Esophagus squamous epithelium (tissue), 5 donors: ENCODE results near the gene TSPAN8. TPM values are rescaled to one million over a fixed set of nuclear protein-coding genes. Genes with fewer than 3 reads are reported as not detected.
A peak's percentile ranks its signal among the peaks of the same experiment; 100 is the strongest.
"Not testable (repeated sequence)": the region's sequence is repeated elsewhere in the genome, so short reads cannot be mapped to it uniquely, and the experiment has no call there.

Experiments
- DNase-seq: peaks from one replicate; lab custom pipeline; 2025; lab: John Stamatoyannopoulos, UW
- H3K27ac ChIP-seq, 4 donors: fragments of 200-600 bp; sonication (generic); one replicate each; pipeline ENCODE4 v1.5.1; 2016 to 2019; ENCODE audit warnings: mild to moderate bottlenecking in 1 of 4
- H3K27me3 ChIP-seq, 4 donors: fragments of 200-600 bp; sonication (generic); 1 replicate in 3 of 4; 2 replicates in 1 of 4; pipeline versions ENCODE4 v1.5.1 to v1.6.0; 2017 to 2021; ENCODE audit warnings: antibody characterized with exemption in 1 of 4
- H3K36me3 ChIP-seq, 3 donors: fragments of 200-600 bp; sonication (generic); one replicate each; pipeline ENCODE4 v1.5.1; 2016 to 2019
- H3K4me1 ChIP-seq, 3 donors: fragments of 200-600 bp; sonication (generic); one replicate each; pipeline ENCODE4 v1.5.1; 2017 to 2019
- H3K4me3 ChIP-seq, 4 donors: fragments of 200-600 bp; sonication (generic); 1 replicate in 3 of 4; 2 replicates in 1 of 4; pipeline ENCODE4 v1.5.1; 2016 to 2019; ENCODE audit warnings: mild to moderate bottlenecking in 2 of 4, moderate library complexity in 1 of 4
- H3K9me3 ChIP-seq, 3 donors: fragments of 200-600 bp; sonication (generic); one replicate each; pipeline ENCODE4 v1.5.1; 2016 to 2019
- CTCF ChIP-seq, 6 experiments: fragments of 450-650 bp in 4 of 6; fragments of 200-600 bp in 2 of 6; sonication (generic) in 2 of 6; IDR thresholded peaks; one replicate each; pipeline ENCODE4 v1.5.1; 2016 to 2019; ENCODE audit warnings: antibody characterized with exemption in 6 of 6, mild to moderate bottlenecking in 4 of 6, moderate library complexity in 4 of 6
- POLR2A ChIP-seq, 4 donors: fragments of 450-650 bp; IDR thresholded peaks; one replicate each; pipeline ENCODE4 v1.6.1; 2017; ENCODE audit warnings: antibody characterized with exemption in 4 of 4, mild to moderate bottlenecking in 4 of 4, moderate library complexity in 3 of 4
- WGBS, 2 donors: methylation state at CpG; one replicate each; pipeline ENCODE4 v1.1.5; 2018; 5-methylcytosine and 5-hydroxymethylcytosine counted together
- intact Hi-C: fragments of 100-400 bp; cut with DNase I; formaldehyde crosslinking; loops from one replicate; pipeline ENCODE4 v1.15.0; 2022
- total RNA-seq, 4 donors: library from RNA; depleted of rRNA; stranded (reverse); fragments of >200 nt; gene quantifications; one replicate each; pipeline ENCODE4 v1.1.0, GENCODE V29; 2016
- donor health status: DM: yes; HTN: yes; CAD: no.

Gene TSPAN8
- total RNA-seq, 4 donors from 2014 or later = 2.2 to 3.4 TPM; not detected in 2

- Histone ChIP-seq H3K9me3 (no peaks in the 10 kb centered on the region), H3K27me3 (no peaks in the 10 kb centered on the region), H3K27ac (peak overlapping the region in 2 of 4 donors; percentile 38 to 46), H3K4me1 (peaks cover 0 to 36% (median 4%) of the 10 kb centered on the region in 3 donors), H3K36me3 (no peaks in the 10 kb centered on the region), H3K4me3 (no peak overlapping the region)
- intact Hi-C loops = no loop called here
- TF ChIP-seq POLR2A (IDR thresholded peaks at IDR 0.05) (no peak), CTCF (IDR thresholded peaks at IDR 0.05) (no peak)
- no peak for DNase-seq
Measured at GRCh38 chr12:71159878-71160277, 2.1 kb upstream of the TSPAN8 start.

GRCh38 chr12:71159264-71159663 lies 1.5 kb upstream of the TSPAN8 start:
- TF ChIP-seq POLR2A (IDR thresholded peaks at IDR 0.05) (no peak), CTCF (IDR thresholded peaks at IDR 0.05) (no peak)
- no peak overlapping the region for H3K27ac ChIP-seq
- intact Hi-C loops = no loop called here
- no peak overlapping the region for H3K4me3 ChIP-seq
- no peaks in the 10 kb centered on the region for H3K9me3 ChIP-seq
- DNase-seq = no peak
- H3K36me3 ChIP-seq = no peaks in the 10 kb centered on the region
- peaks cover 0 to 36% (median 4%) of the 10 kb centered on the region in 3 donors for H3K4me1 ChIP-seq
- H3K27me3 ChIP-seq = no peaks in the 10 kb centered on the region

- no peaks in the 10 kb centered on the region for H3K36me3 ChIP-seq
- 46 to 54% methylated on average over 4 of the region's 4 CpGs for WGBS, 2 donors
- no peak for TF ChIP-seq CTCF (IDR thresholded peaks at IDR 0.05)
- no peak for TF ChIP-seq POLR2A (IDR thresholded peaks at IDR 0.05)
- no peak overlapping the region for H3K27ac ChIP-seq
- no peak for DNase-seq
- H3K4me3 ChIP-seq = peak overlapping the region in 1 of 4 donors; percentile 9
- peaks cover 0 to 36% (median 4%) of the 10 kb centered on the region in 3 donors for H3K4me1 ChIP-seq
- H3K9me3 ChIP-seq = no peaks in the 10 kb centered on the region
- H3K27me3 ChIP-seq = no peaks in the 10 kb centered on the region
- intact Hi-C loops = no loop called here
Measured at GRCh38 chr12:71158361-71158882, 623 bp upstream of the TSPAN8 start.

GRCh38 chr12:71155225-71155624 lies 2.6 kb downstream of the TSPAN8 start:
- no peak for DNase-seq
- TF ChIP-seq POLR2A (IDR thresholded peaks at IDR 0.05) (no peak), CTCF (IDR thresholded peaks at IDR 0.05) (no peak)
- H3K9me3 ChIP-seq = no peaks in the 10 kb centered on the region
- peaks cover 0 to 23% (median 4%) of the 10 kb centered on the region in 3 donors for H3K4me1 ChIP-seq
- 68 to 81% methylated on average over 4 of the region's 4 CpGs for WGBS, 2 donors
- H3K4me3 ChIP-seq = no peak overlapping the region
- intact Hi-C loops = no loop called here
- H3K36me3 ChIP-seq = no peaks in the 10 kb centered on the region
- no peak overlapping the region for H3K27ac ChIP-seq
- H3K27me3 ChIP-seq = no peaks in the 10 kb centered on the region

- Histone ChIP-seq H3K27me3 (no peaks in the 10 kb centered on the region), H3K27ac (no peak overlapping the region), H3K4me3 (no peak overlapping the region), H3K36me3 (no peaks in the 10 kb centered on the region), H3K4me1 (peaks cover 0 to 3% (median 0%) of the 10 kb centered on the region in 3 donors), H3K9me3 (no peaks in the 10 kb centered on the region)
- WGBS, 2 donors = 71 to 84% methylated on average over 5 of the region's 5 CpGs
- no peak for DNase-seq
- intact Hi-C loops = no loop called here
- TF ChIP-seq POLR2A (IDR thresholded peaks at IDR 0.05) = no peak
- no peak for TF ChIP-seq CTCF (IDR thresholded peaks at IDR 0.05)
Measured at GRCh38 chr12:71152851-71153250, 4.9 kb downstream of the TSPAN8 start.

- H3K4me1 ChIP-seq, DNase-seq, H3K27ac ChIP-seq, intact Hi-C loops, H3K9me3 ChIP-seq, H3K27me3 ChIP-seq, H3K36me3 ChIP-seq, H3K4me3 ChIP-seq: not testable (repeated sequence)
- WGBS, 2 donors = 72 to 84% methylated on average over 5 of the region's 5 CpGs
Measured at GRCh38 chr12:71150041-71150440, 7.8 kb downstream of the TSPAN8 start.
